ENCODE data around the gene PSMC5.

PSMC5 gene

DNA sequence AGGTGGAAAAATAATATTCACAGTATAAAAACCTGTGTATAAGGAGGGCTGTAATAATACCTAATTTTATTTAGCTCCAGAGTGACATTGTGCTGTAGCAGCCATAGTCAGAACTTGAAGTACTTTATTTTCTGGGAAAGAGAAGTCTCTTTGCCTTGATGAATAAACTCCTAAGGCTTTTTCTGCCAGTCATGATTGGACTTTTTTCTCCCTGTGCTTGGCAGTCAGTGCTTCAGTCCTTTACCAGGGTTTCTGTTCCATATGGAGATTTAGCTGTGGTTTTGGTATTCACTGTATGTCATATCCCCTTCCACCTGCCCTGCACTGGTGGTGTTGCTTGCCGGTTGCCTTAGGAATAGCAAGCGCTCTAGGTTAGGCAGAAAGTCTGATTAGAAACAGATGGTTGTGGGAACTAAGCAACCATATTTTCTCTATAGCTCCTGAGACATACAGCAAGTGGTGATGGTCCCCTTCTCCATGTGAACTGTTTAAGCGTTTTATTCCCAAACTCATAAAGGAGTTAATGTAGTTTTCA lies 28.6 kb upstream of the PSMC5 start:
- H3K36me3 ChIP-seq (ENCODE audit: control insufficient read depth, insufficient read depth, low read length) = peaks cover 97% of the 10 kb centered on the region
- WGBS, 2 experiments (ENCODE audit: insufficient coverage in 2 of 2) = 100% methylated on average over 1 to 2 of the region's 3 CpGs
- no peak overlapping the region for H3K4me3 ChIP-seq (ENCODE audit: extremely low read depth, insufficient read depth, low read length, poor library complexity, severe bottlenecking)
- no peak overlapping the region for H3K27ac ChIP-seq (ENCODE audit: low read depth, low read length, severe bottlenecking)
- H3K4me1 ChIP-seq (ENCODE audit: control insufficient read depth, insufficient read depth, low read length, poor library complexity, severe bottlenecking) = no peaks in the 10 kb centered on the region
- no peaks in the 10 kb centered on the region for H3K9me3 ChIP-seq (ENCODE audit: control insufficient read depth, low read length)

DNA sequence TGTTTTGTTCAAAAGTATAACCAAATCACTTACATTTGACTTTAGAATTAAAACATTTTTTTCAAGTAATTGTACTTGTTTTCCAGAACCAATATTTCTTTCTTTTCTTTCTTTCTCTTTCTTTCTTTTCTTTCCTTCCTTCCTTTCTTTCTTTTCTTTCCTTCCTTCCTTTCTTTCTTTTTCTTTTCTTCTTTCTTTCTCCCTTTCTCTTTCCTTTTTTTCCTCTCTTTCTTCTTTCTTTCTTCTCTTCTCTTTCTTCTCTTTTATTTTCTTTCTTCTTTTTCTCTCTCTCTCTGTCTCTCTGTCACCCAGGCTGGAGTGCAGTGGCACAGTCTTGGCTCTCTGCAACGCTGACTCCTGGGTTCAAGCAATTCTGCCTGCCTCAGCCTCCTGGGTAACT lies 26.4 kb upstream of the PSMC5 start:
- Histone ChIP-seq H3K36me3 (ENCODE audit: control insufficient read depth, insufficient read depth, low read length) (peaks cover 97% of the 10 kb centered on the region), H3K9me3 (ENCODE audit: control insufficient read depth, low read length) (no peaks in the 10 kb centered on the region), H3K4me3 (ENCODE audit: extremely low read depth, insufficient read depth, low read length, poor library complexity, severe bottlenecking) (no peak overlapping the region), H3K4me1 (ENCODE audit: control insufficient read depth, insufficient read depth, low read length, poor library complexity, severe bottlenecking) (no peaks in the 10 kb centered on the region), H3K27ac (ENCODE audit: low read depth, low read length, severe bottlenecking) (no peak overlapping the region)
- 100% methylated on average over 1 of the region's 1 CpG for WGBS, 2 experiments (ENCODE audit: insufficient coverage in 2 of 2)

DNA sequence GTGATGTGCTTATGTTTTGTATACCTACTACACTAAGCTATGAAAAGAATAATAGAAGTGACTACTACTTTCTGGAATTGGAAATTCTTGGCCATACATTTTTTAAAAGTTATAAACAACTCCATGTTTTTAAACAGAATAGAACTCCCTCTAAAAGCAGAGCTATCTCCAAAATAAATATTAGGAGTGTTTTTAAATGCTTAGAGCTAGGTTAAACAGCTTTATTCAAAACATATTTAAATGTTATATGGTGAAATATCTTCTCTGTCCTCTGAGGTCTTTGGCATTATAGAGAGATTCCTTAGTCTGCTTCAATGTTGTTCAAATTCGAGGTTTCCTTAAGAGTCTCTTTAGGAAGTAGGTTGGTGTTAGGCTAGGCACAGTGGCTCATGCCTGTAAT lies 22.9 kb upstream of the PSMC5 start:
- Histone ChIP-seq H3K4me1 (ENCODE audit: control insufficient read depth, insufficient read depth, low read length, poor library complexity, severe bottlenecking) (no peaks in the 10 kb centered on the region), H3K9me3 (ENCODE audit: control insufficient read depth, low read length) (no peaks in the 10 kb centered on the region), H3K36me3 (ENCODE audit: control insufficient read depth, insufficient read depth, low read length) (peaks cover 95% of the 10 kb centered on the region), H3K27ac (ENCODE audit: low read depth, low read length, severe bottlenecking) (no peak overlapping the region), H3K4me3 (ENCODE audit: extremely low read depth, insufficient read depth, low read length, poor library complexity, severe bottlenecking) (no peak overlapping the region)
- 93 to 100% methylated on average over 1 of the region's 1 CpG for WGBS, 2 experiments (ENCODE audit: insufficient coverage in 2 of 2)

DNA sequence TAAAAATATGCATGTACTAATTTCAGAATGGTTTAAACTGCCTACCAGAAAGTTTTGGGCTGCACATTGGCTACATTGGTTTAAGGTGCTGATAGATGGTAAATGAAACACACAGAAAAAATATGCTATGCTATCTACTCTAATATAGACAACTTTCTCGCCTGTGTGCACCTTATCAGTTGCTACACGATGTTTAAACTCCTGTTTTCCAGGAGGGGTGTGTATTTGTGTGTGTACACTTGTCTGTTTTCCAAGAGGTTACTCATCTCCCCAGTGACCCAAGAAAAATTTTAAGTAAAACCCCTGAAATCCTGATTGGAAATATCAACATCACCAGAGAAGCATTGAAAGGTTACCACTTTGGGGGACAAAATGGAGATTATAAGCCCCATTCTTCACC lies 21.6 kb upstream of the PSMC5 start:
- Histone ChIP-seq H3K4me3 (ENCODE audit: extremely low read depth, insufficient read depth, low read length, poor library complexity, severe bottlenecking) (no peak overlapping the region), H3K36me3 (ENCODE audit: control insufficient read depth, insufficient read depth, low read length) (peaks cover 95% of the 10 kb centered on the region), H3K4me1 (ENCODE audit: control insufficient read depth, insufficient read depth, low read length, poor library complexity, severe bottlenecking) (no peaks in the 10 kb centered on the region), H3K9me3 (ENCODE audit: control insufficient read depth, low read length) (no peaks in the 10 kb centered on the region), H3K27ac (ENCODE audit: low read depth, low read length, severe bottlenecking) (no peak overlapping the region)
- WGBS, 2 experiments (ENCODE audit: insufficient coverage in 2 of 2) = no CpG with 5 or more reads among the region's 2 CpGs

DNA sequence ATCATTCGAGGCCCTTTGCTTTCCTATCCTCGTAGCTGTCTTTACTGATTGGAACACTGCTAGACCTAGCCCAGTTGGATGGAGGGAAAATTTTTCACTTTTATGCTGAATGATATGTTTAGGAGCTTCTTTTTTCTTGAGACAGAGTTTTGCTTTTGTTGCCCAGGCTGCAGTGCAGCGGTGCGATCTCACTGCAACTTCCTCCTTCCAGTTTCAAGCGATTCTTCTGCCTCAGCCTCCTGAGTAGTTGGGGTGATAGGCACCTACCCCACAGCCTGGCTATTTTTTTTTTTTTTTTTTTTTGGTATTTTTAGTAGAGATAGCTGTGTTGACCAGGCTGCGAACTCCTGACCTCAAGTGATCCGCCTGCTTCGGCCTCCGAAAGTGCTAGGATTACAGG lies 17.3 kb upstream of the PSMC5 start:
- Histone ChIP-seq H3K4me3 (ENCODE audit: extremely low read depth, insufficient read depth, low read length, poor library complexity, severe bottlenecking) (no peak overlapping the region), H3K4me1 (ENCODE audit: control insufficient read depth, insufficient read depth, low read length, poor library complexity, severe bottlenecking) (no peaks in the 10 kb centered on the region), H3K36me3 (ENCODE audit: control insufficient read depth, insufficient read depth, low read length) (peaks cover 95% of the 10 kb centered on the region), H3K9me3 (ENCODE audit: control insufficient read depth, low read length) (no peaks in the 10 kb centered on the region), H3K27ac (ENCODE audit: low read depth, low read length, severe bottlenecking) (no peak overlapping the region)
- WGBS, 2 experiments (ENCODE audit: insufficient coverage in 2 of 2) = 88 to 100% methylated on average over 1 to 4 of the region's 9 CpGs

DNA sequence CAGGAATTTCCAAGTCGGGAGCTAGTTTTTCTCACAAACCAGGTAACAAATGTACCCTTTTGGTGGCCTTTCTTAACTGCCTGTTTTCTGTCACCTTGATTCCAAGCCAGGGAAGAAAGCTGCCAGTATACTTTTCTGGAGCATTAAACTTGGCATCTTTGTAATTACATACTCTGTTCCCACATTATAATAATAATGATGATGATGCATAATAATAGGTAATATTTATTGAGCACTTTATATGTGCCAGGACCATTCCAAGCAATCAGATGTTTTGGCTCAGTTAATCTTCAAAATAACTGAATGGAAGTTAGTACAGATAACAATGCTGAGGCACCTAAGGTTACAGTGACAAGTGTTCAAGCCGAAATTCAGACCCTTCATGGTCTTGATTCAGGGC lies 11.1 kb upstream of the PSMC5 start:
- 100% methylated on average over 2 of the region's 2 CpGs for WGBS, 2 experiments (ENCODE audit: insufficient coverage in 2 of 2)
- H3K36me3 ChIP-seq (ENCODE audit: control insufficient read depth, insufficient read depth, low read length) = peaks cover 98% of the 10 kb centered on the region
- H3K4me3 ChIP-seq (ENCODE audit: extremely low read depth, insufficient read depth, low read length, poor library complexity, severe bottlenecking) = no peak overlapping the region
- no peak overlapping the region for H3K27ac ChIP-seq (ENCODE audit: low read depth, low read length, severe bottlenecking)
- no peaks in the 10 kb centered on the region for H3K4me1 ChIP-seq (ENCODE audit: control insufficient read depth, insufficient read depth, low read length, poor library complexity, severe bottlenecking)
- H3K9me3 ChIP-seq (ENCODE audit: control insufficient read depth, low read length) = no peaks in the 10 kb centered on the region

DNA sequence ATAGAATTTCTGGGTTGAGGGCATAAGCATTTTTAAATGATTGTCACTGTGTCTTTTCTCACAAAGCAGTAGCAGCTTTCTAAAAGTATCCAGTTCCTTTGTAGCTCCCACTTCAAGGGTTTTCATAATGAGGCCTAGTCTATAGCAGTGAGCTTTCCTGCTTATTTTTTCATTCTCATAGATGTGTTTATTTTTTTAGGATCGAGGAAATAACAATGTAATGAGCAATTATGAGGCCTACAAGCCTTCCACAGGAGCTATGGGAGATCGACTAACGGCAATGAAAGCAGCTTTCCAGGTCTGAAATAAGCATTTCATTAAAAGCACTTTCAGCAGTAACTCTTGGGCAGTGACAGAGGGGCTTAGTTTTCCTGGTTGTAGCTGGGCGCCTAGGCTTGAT lies 10.6 kb upstream of the PSMC5 start:
- 94 to 100% methylated on average over 3 of the region's 4 CpGs for WGBS, 2 experiments (ENCODE audit: insufficient coverage in 2 of 2)
- no peak overlapping the region for H3K4me3 ChIP-seq (ENCODE audit: extremely low read depth, insufficient read depth, low read length, poor library complexity, severe bottlenecking)
- H3K36me3 ChIP-seq (ENCODE audit: control insufficient read depth, insufficient read depth, low read length) = peaks cover 98% of the 10 kb centered on the region
- H3K4me1 ChIP-seq (ENCODE audit: control insufficient read depth, insufficient read depth, low read length, poor library complexity, severe bottlenecking) = no peaks in the 10 kb centered on the region
- no peaks in the 10 kb centered on the region for H3K9me3 ChIP-seq (ENCODE audit: control insufficient read depth, low read length)
- H3K27ac ChIP-seq (ENCODE audit: low read depth, low read length, severe bottlenecking) = no peak overlapping the region

DNA sequence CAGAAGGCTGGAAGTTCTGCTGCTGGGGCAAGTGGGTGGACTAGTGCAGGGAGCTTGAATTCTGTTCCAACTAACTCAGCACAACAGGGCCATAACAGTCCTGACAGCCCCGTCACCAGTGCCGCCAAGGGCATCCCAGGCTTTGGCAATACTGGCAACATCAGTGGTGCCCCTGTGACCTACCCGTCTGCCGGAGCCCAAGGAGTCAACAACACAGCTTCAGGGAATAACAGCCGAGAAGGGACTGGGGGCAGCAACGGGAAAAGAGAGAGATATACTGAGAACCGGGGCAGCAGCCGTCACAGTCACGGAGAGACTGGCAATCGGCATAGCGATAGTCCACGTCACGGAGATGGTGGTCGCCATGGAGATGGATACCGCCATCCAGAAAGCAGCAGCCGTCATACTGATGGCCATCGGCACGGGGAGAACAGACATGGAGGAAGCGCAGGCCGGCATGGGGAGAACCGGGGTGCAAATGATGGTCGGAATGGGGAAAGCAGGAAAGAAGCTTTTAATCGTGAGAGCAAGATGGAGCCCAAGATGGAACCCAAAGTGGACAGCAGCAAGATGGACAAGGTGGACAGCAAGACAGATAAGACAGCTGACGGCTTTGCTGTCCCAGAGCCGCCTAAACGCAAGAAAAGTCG lies 9.4 kb upstream of the PSMC5 start:
- H3K4me3 ChIP-seq (ENCODE audit: extremely low read depth, insufficient read depth, low read length, poor library complexity, severe bottlenecking) = no peak overlapping the region
- 97 to 98% methylated on average over 27 of the region's 27 CpGs for WGBS, 2 experiments (ENCODE audit: insufficient coverage in 2 of 2)
- H3K27ac ChIP-seq (ENCODE audit: low read depth, low read length, severe bottlenecking) = no peak overlapping the region
- no peaks in the 10 kb centered on the region for H3K4me1 ChIP-seq (ENCODE audit: control insufficient read depth, insufficient read depth, low read length, poor library complexity, severe bottlenecking)
- H3K9me3 ChIP-seq (ENCODE audit: control insufficient read depth, low read length) = no peaks in the 10 kb centered on the region
- H3K36me3 ChIP-seq (ENCODE audit: control insufficient read depth, insufficient read depth, low read length) = peaks cover 99% of the 10 kb centered on the region

DNA sequence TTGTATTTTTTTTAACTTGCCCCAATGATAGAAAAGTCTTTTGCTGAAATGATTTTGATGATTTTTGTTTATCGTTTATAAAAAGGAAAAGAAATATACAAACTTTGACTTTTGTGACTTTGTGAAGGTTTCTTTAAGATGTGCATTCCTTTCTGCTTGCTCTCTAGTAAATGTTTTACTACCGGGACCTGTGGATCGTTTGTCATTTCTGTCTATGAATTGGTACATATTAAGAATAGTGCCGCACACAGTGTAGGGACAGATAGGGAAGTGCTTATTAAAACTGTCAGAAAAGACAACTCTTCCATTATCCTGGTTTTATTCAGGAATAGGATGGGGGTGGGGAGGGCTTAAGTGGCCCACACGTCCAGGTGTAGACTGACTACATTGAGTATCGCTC lies 8.1 kb upstream of the PSMC5 start:
- Histone ChIP-seq H3K9me3 (ENCODE audit: control insufficient read depth, low read length) (no peaks in the 10 kb centered on the region), H3K36me3 (ENCODE audit: control insufficient read depth, insufficient read depth, low read length) (peaks cover 99% of the 10 kb centered on the region), H3K27ac (ENCODE audit: low read depth, low read length, severe bottlenecking) (peak overlapping the region; percentile 36), H3K4me1 (ENCODE audit: control insufficient read depth, insufficient read depth, low read length, poor library complexity, severe bottlenecking) (no peaks in the 10 kb centered on the region), H3K4me3 (ENCODE audit: extremely low read depth, insufficient read depth, low read length, poor library complexity, severe bottlenecking) (no peak overlapping the region)
- 92 to 95% methylated on average over 4 of the region's 6 CpGs for whole genome bisulfite sequencing, 2 experiments (ENCODE audit: insufficient coverage in 2 of 2)

DNA sequence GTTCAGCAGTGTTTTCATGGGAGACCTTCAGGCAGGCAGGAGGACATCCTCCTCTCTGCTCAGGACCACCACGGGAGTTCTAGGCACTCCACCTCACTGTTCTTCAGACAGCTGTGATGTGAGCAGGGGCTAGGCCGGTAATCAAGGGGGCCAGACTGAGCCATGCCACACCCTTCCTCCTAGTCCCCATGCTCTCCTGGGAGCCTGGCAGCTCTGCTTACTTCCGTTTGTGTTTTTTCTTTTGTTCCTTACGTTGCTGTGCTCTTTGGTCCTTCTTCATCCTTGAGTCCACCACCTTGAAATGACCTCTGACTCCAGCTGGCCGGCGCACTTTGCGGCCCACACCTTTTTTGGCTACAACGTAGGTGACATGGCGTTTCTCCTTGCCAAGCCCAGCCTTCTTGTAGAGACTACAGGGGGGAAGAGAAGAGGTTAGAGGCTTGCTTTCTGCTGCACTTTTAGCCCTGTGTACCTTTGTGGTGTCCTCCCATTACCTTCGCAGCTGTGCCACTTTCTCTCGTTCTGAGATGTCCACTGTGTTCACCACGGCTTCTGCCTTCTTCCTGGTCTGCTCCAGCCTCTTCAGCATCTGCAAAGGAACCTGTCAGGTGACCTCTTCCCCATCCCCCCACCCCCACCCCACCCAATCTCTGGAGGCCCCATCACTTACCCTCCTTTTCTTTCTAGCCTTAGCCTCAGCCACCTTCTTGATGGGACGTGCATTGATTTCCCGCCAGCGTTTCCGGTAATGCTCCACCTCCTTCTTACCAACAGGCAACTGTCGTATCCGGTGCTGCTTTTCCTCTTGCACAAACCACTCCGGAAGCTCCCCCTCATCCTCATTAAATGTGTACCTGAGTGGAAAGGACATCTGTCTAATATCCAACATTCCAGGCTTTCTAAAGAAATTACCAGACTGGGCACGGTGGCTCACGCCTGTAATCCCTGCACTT lies 7.4 kb upstream of the PSMC5 start:
- Histone ChIP-seq H3K9me3 (ENCODE audit: control insufficient read depth, low read length) (no peaks in the 10 kb centered on the region), H3K4me3 (ENCODE audit: extremely low read depth, insufficient read depth, low read length, poor library complexity, severe bottlenecking) (no peak overlapping the region), H3K36me3 (ENCODE audit: control insufficient read depth, insufficient read depth, low read length) (peaks cover 100% of the 10 kb centered on the region), H3K27ac (ENCODE audit: low read depth, low read length, severe bottlenecking) (no peak overlapping the region), H3K4me1 (ENCODE audit: control insufficient read depth, insufficient read depth, low read length, poor library complexity, severe bottlenecking) (no peaks in the 10 kb centered on the region)
- 94 to 95% methylated on average over 21 of the region's 21 CpGs for WGBS, 2 experiments (ENCODE audit: insufficient coverage in 2 of 2)

All from mesodermal cell (in vitro differentiated cells).